NCI-H2029 (cell line): ENCODE measurements around the gene FOXO4.
"Not testable (repeated sequence)": the region's sequence is repeated elsewhere in the genome, so short reads cannot be mapped to it uniquely, and the experiment has no call there.

Experiments
- DNase-seq: peaks from one replicate; lab custom pipeline; 2025; lab: John Stamatoyannopoulos, UW

Gene FOXO4

GRCh38 chrX:71095555-71095980 lies at the start of gene FOXO4:
FOXO4 (plus strand) TSS chrX:71095851; CDS start chrX:71096529, 678 bp downstream.
- DNase-seq, result peak; percentile 68

GRCh38 chrX:71047891-71048290 lies 47.8 kb upstream of the FOXO4 start:
- not testable (repeated sequence) for DNase-seq

- no peak for DNase-seq
Measured at GRCh38 chrX:71052721-71053120, 42.9 kb upstream of the FOXO4 start.

- DNase-seq, result no peak
Measured at GRCh38 chrX:71053217-71053621, 42.4 kb upstream of the FOXO4 start.

GRCh38 chrX:71056867-71057266 lies 38.8 kb upstream of the FOXO4 start:
- no peak for DNase-seq

GRCh38 chrX:71057848-71058530 lies 37.7 kb upstream of the FOXO4 start:
- DNase-seq, result no peak

- no peak for DNase-seq
Measured at GRCh38 chrX:71060127-71060526, 35.5 kb upstream of the FOXO4 start.

- DNase-seq, result no peak
Measured at GRCh38 chrX:71067089-71067488, 28.6 kb upstream of the FOXO4 start.

GRCh38 chrX:71067712-71068043 lies 28.0 kb upstream of the FOXO4 start:
- no peak for DNase-seq

GRCh38 chrX:71068044-71068918 lies 27.4 kb upstream of the FOXO4 start, which contains the start of gene SNX12:
SNX12 (minus strand) TSS chrX:71068334; CDS start chrX:71068306, 28 bp downstream.
- peak; percentile 83 for DNase-seq

- no peak for DNase-seq
Measured at GRCh38 chrX:71070531-71070930, 25.1 kb upstream of the FOXO4 start.

- no peak for DNase-seq
Measured at GRCh38 chrX:71081330-71082123, 14.1 kb upstream of the FOXO4 start.

GRCh38 chrX:71082124-71082647 lies 13.5 kb upstream of the FOXO4 start:
- DNase-seq, result no peak

GRCh38 chrX:71082822-71083221 lies 12.8 kb upstream of the FOXO4 start:
- DNase-seq, result no peak

GRCh38 chrX:71085900-71086299 lies 9.8 kb upstream of the FOXO4 start:
- DNase-seq, result no peak

GRCh38 chrX:71091263-71091662 lies 4.4 kb upstream of the FOXO4 start:
- DNase-seq, result no peak

- no peak for DNase-seq
Measured at GRCh38 chrX:71095033-71095432, 618 bp upstream of the FOXO4 start.

GRCh38 chrX:71095981-71096759 lies 519 bp downstream of the FOXO4 start:
- DNase-seq, result no peak

GRCh38 chrX:71096760-71097032 lies 1.0 kb downstream of the FOXO4 start:
- no peak for DNase-seq

- no peak for DNase-seq
Measured at GRCh38 chrX:71098302-71098701, 2.7 kb downstream of the FOXO4 start.

- DNase-seq, result no peak
Measured at GRCh38 chrX:71098951-71099506, 3.4 kb downstream of the FOXO4 start.
